GM23338 (cell line): ENCODE measurements around the gene MYPOP.

Experiments used
- CTCF ChIP-seq, 2 experiments: fragments of 200-600 bp in 1 of 2; sonication (generic) in 1 of 2; conservative IDR thresholded peaks; 2 replicates each; pipeline versions ENCODE4 v1.5.1 to v1.6.1; 2016 to 2017; ENCODE audit warnings: antibody characterized with exemption in 2 of 2, low read depth in 2 of 2, mild to moderate bottlenecking in 2 of 2, moderate library complexity in 1 of 2
- EZH2 ChIP-seq: fragments of 200-600 bp; sonication (generic); IDR thresholded peaks from one replicate; pipeline ENCODE4 v1.8.0; 2017; ENCODE audit warnings: antibody characterized with exemption, mild to moderate bottlenecking, low read depth; ENCODE audit not compliant: unreplicated experiment
- POLR2AphosphoS5 ChIP-seq: IDR thresholded peaks from 2 replicates; pipeline ENCODE4 v1.6.1; 2016; ENCODE audit warnings: antibody characterized with exemption, low read depth

- TF ChIP-seq CTCF (conservative IDR thresholded peaks at IDR 0.05; ENCODE audit: low read depth in 2 of 2) (no peak), EZH2 (no peak), POLR2AphosphoS5 (no peak)
Observed at GRCh38 chr19:45911291-45911690, 8.9 kb upstream of the MYPOP start.
